ENCODE results near the gene ACAD8. TPM values are rescaled to one million over a fixed set of nuclear protein-coding genes. Genes with fewer than 3 reads are reported as not detected.

Gene ACAD8
- total RNA-seq (2014; rRNA removed; shearing (Covaris generic)): 17.7 and 20.0 TPM in 2 replicates

DNA sequence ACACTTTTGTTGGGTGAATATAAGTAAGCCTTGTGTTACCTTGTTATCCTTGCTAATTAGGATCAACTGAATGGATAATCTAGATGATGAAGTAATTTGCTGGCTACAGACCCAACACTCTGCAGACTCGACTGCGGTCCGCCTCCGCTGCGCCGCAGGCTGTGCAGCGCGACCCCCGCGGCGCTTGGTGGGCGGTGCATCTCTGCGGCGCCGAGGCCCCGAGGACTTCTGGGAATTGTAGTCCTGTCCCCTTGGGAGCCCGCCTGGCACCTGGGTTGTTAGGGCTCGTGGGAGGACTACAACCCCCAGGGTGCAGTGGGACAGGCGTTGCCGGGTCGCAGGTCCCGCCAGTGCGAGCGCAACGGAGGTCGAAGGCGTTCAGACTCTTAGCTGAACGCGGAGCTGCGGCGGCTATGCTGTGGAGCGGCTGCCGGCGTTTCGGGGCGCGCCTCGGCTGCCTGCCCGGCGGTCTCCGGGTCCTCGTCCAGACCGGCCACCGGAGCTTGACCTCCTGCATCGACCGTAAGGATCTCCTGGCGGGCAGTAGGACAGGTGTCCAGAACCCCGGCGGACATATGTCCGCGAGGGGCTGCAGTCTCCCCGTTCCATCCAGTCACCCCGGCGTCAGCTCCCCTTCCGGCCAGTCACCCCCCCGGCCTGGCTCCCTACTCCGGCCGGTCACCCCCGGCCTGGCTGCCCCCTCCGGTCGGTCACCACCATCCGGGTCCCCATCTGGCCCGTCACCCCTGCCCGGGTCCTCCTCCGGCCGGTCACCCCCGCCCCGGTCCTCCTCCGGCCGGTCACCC lies at the start of gene ACAD8, which contains the start of gene THYN1:
TSS of gene ACAD8 (plus strand) at position 381 of the 806 bp plus-strand sequence. CDS start at position 414, 33 bp downstream.
TSS of gene THYN1 (minus strand) at position 165 of the 806 bp plus-strand sequence. CDS start 470 bp downstream, outside the sequence.

DNA sequence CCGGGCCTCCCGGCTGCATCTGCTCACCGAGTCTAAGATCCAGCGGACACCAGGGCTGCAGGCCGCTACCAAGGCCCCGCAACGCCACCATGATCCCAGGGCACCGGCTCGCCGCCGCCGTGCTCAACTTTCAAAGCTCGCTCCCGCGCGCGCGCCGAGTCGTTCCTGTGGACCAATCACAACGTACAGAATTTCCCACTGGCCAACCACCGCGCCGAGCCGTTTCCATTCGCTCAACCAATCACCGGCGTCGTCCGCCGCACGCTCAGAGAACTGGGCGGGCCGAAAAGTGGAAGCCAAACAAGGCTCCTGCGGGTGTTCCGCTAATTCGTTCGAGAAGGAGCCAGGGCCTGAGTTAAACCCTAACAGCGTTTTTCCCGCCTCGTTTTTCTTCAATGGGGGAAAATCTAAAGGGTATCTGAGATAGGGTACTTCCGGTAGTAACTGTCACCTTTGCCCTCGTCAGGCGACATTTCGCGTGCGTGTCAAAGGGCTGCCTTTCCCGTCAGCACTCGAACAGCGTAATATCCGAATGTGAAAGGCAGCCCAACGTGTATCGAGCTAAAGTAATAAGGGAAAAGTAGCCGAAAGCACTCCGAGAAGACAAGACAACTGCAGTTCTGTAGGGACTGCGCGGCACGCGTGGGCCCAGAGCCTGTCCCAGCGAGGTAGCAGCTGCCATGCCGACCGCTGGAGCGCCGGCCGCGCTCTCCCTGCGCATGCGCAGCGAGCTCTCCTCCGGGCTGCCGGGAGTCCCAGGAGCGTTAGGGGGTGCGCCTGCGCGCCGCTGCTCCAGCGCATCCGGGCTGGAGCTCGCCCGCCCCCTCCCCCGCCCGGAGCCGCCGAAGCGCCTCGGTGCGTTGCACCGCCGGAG lies 29.3 kb upstream of the ACAD8 start, which contains the start of the genes NCAPD3 and VPS26B:
TSS of gene NCAPD3 (minus strand) at position 132 of the 874 bp plus-strand sequence. CDS start at position 91, 41 bp downstream.
TSS of gene VPS26B (plus strand) at position 836 of the 874 bp plus-strand sequence. CDS start 452 bp downstream, outside the sequence.

DNA sequence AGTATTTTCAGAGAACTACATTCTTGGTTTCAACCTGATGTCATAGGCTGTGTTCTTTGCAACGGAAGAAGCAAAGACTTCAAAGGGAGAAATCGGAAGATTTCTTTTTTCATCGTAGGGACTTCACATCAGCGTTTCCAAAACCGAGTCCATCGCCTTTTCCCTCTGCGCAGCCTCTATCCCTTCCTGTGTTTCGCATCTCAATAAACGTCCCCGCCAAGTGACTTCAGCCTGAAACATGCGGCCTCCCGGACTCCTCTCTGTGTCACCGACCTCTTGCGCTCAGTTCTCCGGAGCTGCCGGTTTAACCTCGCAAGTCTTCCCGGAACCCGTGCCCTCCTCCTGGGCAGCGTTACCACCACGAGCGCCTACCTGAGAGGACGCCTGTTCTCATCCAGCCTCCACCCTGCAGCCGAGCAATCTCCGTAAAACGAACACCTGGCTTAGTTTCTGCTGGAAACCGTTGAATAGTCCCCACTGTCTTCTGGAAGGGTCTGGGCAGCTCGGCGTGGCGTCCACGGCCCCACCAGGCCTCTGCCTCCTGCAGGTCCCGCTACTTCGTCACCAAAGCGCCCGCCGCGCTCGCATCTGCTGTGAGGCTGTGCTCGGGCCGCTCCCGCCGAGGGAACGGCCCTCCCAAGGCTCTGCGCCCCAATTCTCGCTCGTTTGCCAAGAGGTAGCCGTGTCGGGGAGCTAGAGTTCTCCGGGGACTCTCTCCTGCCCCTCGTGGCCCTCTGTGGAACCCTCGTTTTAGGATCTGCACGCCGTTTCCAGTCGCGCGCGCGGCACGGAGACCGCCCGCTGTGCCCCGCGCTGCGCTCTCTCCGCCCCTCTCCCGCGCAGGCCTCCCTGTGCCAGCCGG lies 22.4 kb downstream of the ACAD8 start, which contains the start of gene GLB1L3:
TSS of gene GLB1L3 (plus strand) at position 846 of the 862 bp plus-strand sequence. CDS start 362 bp downstream, outside the sequence.

Other genes starting within 250 kb of the ACAD8 start
- 28.9 and 35.1 TPM in 2 replicates for gene JAM3, start 184.5 kb upstream of the ACAD8 start, total RNA-seq (2014; rRNA removed; shearing (Covaris generic))
- 56.1 and 65.4 TPM in 2 replicates for gene NCAPD3, start 29.6 kb upstream of the ACAD8 start, total RNA-seq (2014; rRNA removed; shearing (Covaris generic))
- 37.5 and 42.0 TPM in 2 replicates for gene VPS26B, start 28.9 kb upstream of the ACAD8 start, total RNA-seq (2014; rRNA removed; shearing (Covaris generic))
- 75.7 and 76.9 TPM in 2 replicates for gene THYN1, start 216 bp upstream of the ACAD8 start, total RNA-seq (2014; rRNA removed; shearing (Covaris generic))
- not detected in 2 replicates for gene GLB1L3, start 22.8 kb downstream of the ACAD8 start, total RNA-seq (2014; rRNA removed; shearing (Covaris generic))
- 16.6 and 17.7 TPM in 2 replicates for gene GLB1L2, start 78.4 kb downstream of the ACAD8 start, total RNA-seq (2014; rRNA removed; shearing (Covaris generic))
- 2.4 and 2.8 TPM in 2 replicates for gene B3GAT1, start 158.7 kb downstream of the ACAD8 start, total RNA-seq (2014; rRNA removed; shearing (Covaris generic))

Data from A375 (cell line).